ENCODE results near the gene OR2A1. TPM values are rescaled to one million over a fixed set of nuclear protein-coding genes. Genes with fewer than 3 reads are reported as not detected.
A peak's percentile ranks its signal among the peaks of the same experiment; 100 is the strongest.
"Not testable (repeated sequence)": the region's sequence is repeated elsewhere in the genome, so short reads cannot be mapped to it uniquely, and the experiment has no call there.

The OR2A1 gene
- total RNA-seq: 1 to 10 TPM in 1 of 4 donors, under 1 TPM in 1, not detected in 2; 0.33 to 1.4 TPM

DNA sequence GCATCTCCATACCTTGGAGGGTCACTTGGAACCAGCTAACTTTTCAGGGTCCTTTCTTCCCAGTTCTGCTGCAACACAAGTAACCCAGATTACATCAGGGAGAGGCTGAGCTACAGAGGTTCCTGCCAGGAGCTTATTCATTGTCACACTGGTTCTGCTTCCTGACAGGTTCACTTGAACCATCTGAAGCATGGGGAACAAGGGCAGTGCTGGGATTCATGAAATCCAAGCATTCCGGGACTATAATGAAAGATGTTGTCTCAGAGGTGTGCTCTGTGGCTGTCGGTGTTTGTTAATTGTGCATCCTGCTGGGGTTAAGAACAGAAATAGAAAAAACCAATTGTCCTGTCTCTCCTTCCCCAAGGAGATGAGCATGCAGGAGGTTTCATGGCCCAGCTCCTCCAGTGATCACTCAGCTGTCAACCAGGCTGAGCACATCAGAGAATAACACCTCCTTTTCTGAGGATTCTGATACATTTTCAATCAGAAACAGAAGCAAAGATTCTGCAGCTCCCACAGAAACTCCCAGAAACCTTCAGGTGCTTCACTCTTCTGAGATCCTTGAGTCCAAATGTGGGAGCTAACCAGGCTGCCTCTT, at the start of gene OR2A1:
OR2A1 (plus strand) TSS at position 548 of the 598 bp plus-strand sequence. CDS start 5,706 bp downstream, outside the sequence.
- H3K9me3 ChIP-seq; H3K27me3 ChIP-seq; H3K4me1 ChIP-seq; H3K36me3 ChIP-seq; intact Hi-C loops (cut with DNase I); DNase-seq; H3K4me3 ChIP-seq (replicated peaks in 1 of 3); H3K27ac ChIP-seq: not testable (repeated sequence)
- 81 to 100% methylated on average over 1 to 2 of the region's 2 CpGs for WGBS, 2 donors

DNA sequence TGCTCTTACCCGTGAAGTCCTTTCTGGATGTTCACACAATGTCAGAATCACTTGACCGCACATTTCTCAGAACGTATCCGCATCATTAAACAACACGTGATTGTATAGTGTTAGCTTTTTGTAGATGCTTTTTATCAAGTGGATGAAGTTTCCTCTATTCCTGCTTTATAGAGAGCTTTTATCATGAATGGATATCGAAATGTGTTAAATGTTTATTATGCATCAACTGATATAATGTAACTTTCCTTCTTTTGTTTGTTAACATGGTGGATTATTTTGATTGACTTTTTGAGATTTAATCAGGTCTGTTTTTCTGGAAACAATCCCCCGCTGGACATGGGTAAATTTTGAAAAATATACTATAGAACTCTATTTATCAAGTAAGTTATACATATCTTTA, 47.5 kb upstream of the OR2A1 start, which contains the start of gene OR2A7:
OR2A7 (minus strand) TSS at position 101 of the 400 bp plus-strand sequence. CDS start 5,164 bp downstream, outside the sequence.
- H3K9me3 ChIP-seq; intact Hi-C loops (cut with DNase I); DNase-seq; H3K27ac ChIP-seq; H3K27me3 ChIP-seq; H3K4me3 ChIP-seq (replicated peaks in 1 of 3); H3K4me1 ChIP-seq; H3K36me3 ChIP-seq: not testable (repeated sequence)
- 85 to 100% methylated on average over 2 to 6 of the region's 7 CpGs for WGBS, 2 donors

- no CpG with 5 or more reads among the region's 19 CpGs for WGBS, 2 donors
- H3K27me3 ChIP-seq; H3K4me1 ChIP-seq; H3K4me3 ChIP-seq (replicated peaks in 1 of 3); intact Hi-C loops (cut with DNase I); H3K9me3 ChIP-seq; H3K36me3 ChIP-seq; DNase-seq; H3K27ac ChIP-seq: not testable (repeated sequence)
Observed at GRCh38 chr7:144269188-144269587, 43.0 kb upstream of the OR2A1 start, which contains the start of gene CTAGE8. Gene CTAGE8, minus strand, starts transcription at chr7:144269288. Its CDS starts 38 bp downstream, at chr7:144269250.

DNA sequence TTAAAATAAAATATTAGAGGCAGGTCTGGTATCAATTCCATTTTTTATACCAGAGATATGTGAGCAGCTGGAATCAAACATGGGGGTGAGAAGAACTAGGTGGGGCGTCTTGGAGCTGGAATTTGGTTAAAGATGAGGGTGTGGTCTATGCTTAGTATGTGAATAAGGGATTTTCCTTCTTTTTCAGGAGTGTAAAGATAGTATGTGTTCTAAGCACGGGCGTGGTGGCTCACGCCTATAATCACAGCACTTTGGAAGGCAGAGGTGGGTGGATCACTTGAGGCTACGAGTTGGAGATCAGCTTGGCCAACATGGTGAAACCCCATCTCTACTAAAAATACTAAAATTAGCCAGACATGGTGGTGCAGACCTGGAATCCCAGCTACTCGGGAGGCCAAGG, 36.9 kb upstream of the OR2A1 start:
- 96 to 100% methylated on average over 4 to 5 of the region's 6 CpGs for WGBS, 2 donors
- intact Hi-C loops (cut with DNase I); H3K27me3 ChIP-seq; H3K4me1 ChIP-seq; H3K4me3 ChIP-seq (replicated peaks in 1 of 3); H3K9me3 ChIP-seq; H3K27ac ChIP-seq; DNase-seq; H3K36me3 ChIP-seq: not testable (repeated sequence)

GRCh38 chr7:144280010-144280409, 32.2 kb upstream of the OR2A1 start:
- 84 to 98% methylated on average over 3 to 4 of the region's 6 CpGs for WGBS, 2 donors
- intact Hi-C loops (cut with DNase I); H3K27ac ChIP-seq: not testable (repeated sequence)

GRCh38 chr7:144281981-144282380, 30.2 kb upstream of the OR2A1 start:
- H3K4me3 ChIP-seq (replicated peaks in 1 of 3); intact Hi-C loops (cut with DNase I); DNase-seq; H3K36me3 ChIP-seq; H3K4me1 ChIP-seq; H3K9me3 ChIP-seq; H3K27me3 ChIP-seq; H3K27ac ChIP-seq: not testable (repeated sequence)
- no CpG with 5 or more reads among the region's 8 CpGs for WGBS, 2 donors

More at GRCh38 chr7:144280010-144280409, 32.2 kb upstream of the OR2A1 start:
- H3K4me1 ChIP-seq; H3K4me3 ChIP-seq (replicated peaks in 1 of 3); H3K27me3 ChIP-seq; H3K36me3 ChIP-seq; H3K9me3 ChIP-seq; DNase-seq: not testable (repeated sequence)

DNA sequence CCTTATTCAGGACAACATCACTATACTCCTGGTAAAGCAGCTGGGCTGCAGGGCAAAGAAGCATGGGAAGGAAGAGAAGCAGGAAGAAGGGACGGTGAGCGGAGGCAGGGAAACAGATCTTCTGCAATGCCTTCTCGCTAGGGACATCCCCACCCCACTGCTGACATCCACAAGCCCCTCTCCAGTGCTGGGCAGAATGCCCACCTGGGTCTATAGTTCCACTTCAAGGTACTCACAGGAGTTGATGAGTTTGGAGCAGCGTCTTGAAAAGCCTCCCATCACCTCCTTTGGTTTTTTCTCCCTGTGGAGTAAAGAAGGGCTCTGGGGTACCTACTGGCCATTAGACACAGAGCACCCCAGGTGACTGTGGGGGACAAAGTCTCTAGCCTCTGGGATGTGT, 29.7 kb upstream of the OR2A1 start:
- intact Hi-C loops (cut with DNase I); H3K36me3 ChIP-seq; H3K4me3 ChIP-seq (replicated peaks in 1 of 3); H3K4me1 ChIP-seq; H3K9me3 ChIP-seq; H3K27me3 ChIP-seq; H3K27ac ChIP-seq: not testable (repeated sequence)
- WGBS, 2 donors: 80 to 100% methylated on average over 1 of the region's 4 CpGs
- DNase-seq: peak in 1 of 2 donors; percentile 4

- intact Hi-C loops (cut with DNase I); H3K4me1 ChIP-seq; H3K4me3 ChIP-seq (replicated peaks in 1 of 3); H3K9me3 ChIP-seq; DNase-seq; H3K27me3 ChIP-seq; H3K36me3 ChIP-seq; H3K27ac ChIP-seq: not testable (repeated sequence)
- no CpG with 5 or more reads among the region's 6 CpGs for WGBS, 2 donors
Observed at GRCh38 chr7:144283716-144284115, 28.5 kb upstream of the OR2A1 start.

DNA sequence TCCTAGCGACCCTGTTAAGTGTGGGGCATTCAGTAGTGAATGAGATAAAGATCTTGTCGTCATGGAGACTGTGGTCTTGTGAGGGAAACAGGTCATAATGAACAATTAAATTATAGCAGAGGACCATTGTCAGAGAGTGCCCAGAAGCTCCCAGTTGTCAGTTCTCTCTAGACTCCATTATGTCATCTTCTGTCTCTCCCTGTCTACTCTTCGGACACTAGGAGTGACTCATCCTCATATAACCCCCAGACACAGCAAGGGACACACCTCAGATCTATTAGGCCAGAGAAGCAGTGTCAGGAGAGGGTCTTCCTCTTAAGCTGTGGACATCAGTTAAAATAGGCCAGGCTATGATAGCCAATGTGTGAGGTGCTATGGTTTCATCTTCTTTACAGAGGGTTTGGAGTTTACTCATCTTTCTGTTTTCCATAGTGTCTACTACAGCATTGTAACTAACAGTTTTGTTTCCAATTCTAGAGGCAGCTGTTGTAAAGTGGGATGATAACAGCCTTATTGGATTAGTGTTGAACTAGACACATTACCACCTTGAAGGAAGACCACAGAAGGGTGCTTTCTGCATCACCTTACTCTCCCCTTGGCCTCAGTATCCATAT, 24.9 kb upstream of the OR2A1 start:
- H3K27ac ChIP-seq; H3K9me3 ChIP-seq; H3K27me3 ChIP-seq; H3K36me3 ChIP-seq; intact Hi-C loops (cut with DNase I); H3K4me3 ChIP-seq (replicated peaks in 1 of 3); DNase-seq; H3K4me1 ChIP-seq: not testable (repeated sequence)
- no CpG with 5 or more reads among the region's 3 CpGs for WGBS, 2 donors

- H3K9me3 ChIP-seq; H3K36me3 ChIP-seq; H3K4me3 ChIP-seq (replicated peaks in 1 of 3); DNase-seq; H3K27me3 ChIP-seq; H3K27ac ChIP-seq; intact Hi-C loops (cut with DNase I); H3K4me1 ChIP-seq: not testable (repeated sequence)
- 56 to 65% methylated on average over 2 of the region's 4 CpGs for WGBS, 2 donors
Observed at GRCh38 chr7:144291607-144292006, 20.6 kb upstream of the OR2A1 start.

- DNase-seq; H3K4me3 ChIP-seq (replicated peaks in 1 of 3); H3K36me3 ChIP-seq; H3K9me3 ChIP-seq; H3K4me1 ChIP-seq; H3K27me3 ChIP-seq; H3K27ac ChIP-seq; intact Hi-C loops (cut with DNase I): not testable (repeated sequence)
- WGBS, 2 donors: 80% methylated on average over 4 to 5 of the region's 14 CpGs
Observed at GRCh38 chr7:144292384-144293161, 19.6 kb upstream of the OR2A1 start.

- H3K27me3 ChIP-seq; intact Hi-C loops (cut with DNase I); H3K4me1 ChIP-seq; H3K27ac ChIP-seq; H3K9me3 ChIP-seq; H3K4me3 ChIP-seq (replicated peaks in 1 of 3); H3K36me3 ChIP-seq: not testable (repeated sequence)
- no CpG with 5 or more reads among the region's 60 CpGs for WGBS, 2 donors
- DNase-seq: peak; percentile 51 to 54
Observed at GRCh38 chr7:144293794-144294499, 18.3 kb upstream of the OR2A1 start.

Measured in thyroid gland (tissue), 4 donors.